Osteoblast (primary cell): Measurements from ENCODE around the gene ERVV-1. TPM values are rescaled to one million over a fixed set of nuclear protein-coding genes. Genes with fewer than 3 reads are reported as not detected.

Experiments
- DNase-seq: peaks from one replicate; pipeline ENCODE4 v3.0.0; 2011; ENCODE audit warnings: low spot score, mixed read lengths; ENCODE audit not compliant: insufficient read length; ENCODE audit errors: missing footprints
- H2AFZ ChIP-seq: 2 replicates; pipeline ENCODE4 v1.6.0; 2011; ENCODE audit warnings: mild to moderate bottlenecking, low read length
- H3K27ac ChIP-seq: 2 replicates; pipeline ENCODE4 v1.5.1; 2011; ENCODE audit warnings: mild to moderate bottlenecking, low read depth, low read length, moderate library complexity
- H3K27me3 ChIP-seq: 2 replicates; pipeline ENCODE4 v1.6.0; 2012; ENCODE audit warnings: mild to moderate bottlenecking, control low read depth, inconsistent platforms, low read length, moderate library complexity; ENCODE audit not compliant: insufficient read depth
- H3K36me3 ChIP-seq: 2 replicates; pipeline ENCODE4 v1.5.1; 2011; ENCODE audit warnings: mild to moderate bottlenecking, low read length, control low read depth, moderate library complexity; ENCODE audit not compliant: insufficient read depth
- H3K4me1 ChIP-seq: 2 replicates; pipeline ENCODE4 v1.5.1; 2011; ENCODE audit warnings: mild to moderate bottlenecking, low read length, control low read depth, moderate library complexity; ENCODE audit not compliant: insufficient read depth
- H3K4me2 ChIP-seq: 2 replicates; pipeline ENCODE4 v1.6.0; 2011; ENCODE audit warnings: mild to moderate bottlenecking, low read length; ENCODE audit not compliant: insufficient read depth
- H3K4me3 ChIP-seq: fragments of 200-600 bp; sonication (generic); 3 replicates; pipeline ENCODE4 v1.5.1; 2012; ENCODE audit warnings: mild to moderate bottlenecking, low read length, inconsistent platforms; ENCODE audit not compliant: insufficient read depth
- H3K79me2 ChIP-seq: 2 replicates; pipeline ENCODE4 v1.6.0; 2012; ENCODE audit warnings: mild to moderate bottlenecking, low read length, control low read depth, inconsistent platforms; ENCODE audit not compliant: insufficient read depth
- H3K9me3 ChIP-seq: 2 replicates; pipeline ENCODE4 v1.5.1; 2011; ENCODE audit warnings: low read depth, low read length, control low read depth
- H4K20me1 ChIP-seq: 2 replicates; pipeline ENCODE4 v1.6.0; 2012; ENCODE audit warnings: mild to moderate bottlenecking, low read length, control low read depth; ENCODE audit not compliant: insufficient read depth
- total RNA-seq: library from RNA; depleted of rRNA; stranded (reverse); fragments of >200 nt; gene quantifications from 2 replicates; pipeline ENCODE4 v1.2.3, GENCODE V29; 2012
- TF ChIP-seq, protein P1 (sequence below): IDR thresholded peaks from 2 replicates; pipeline ENCODE4 v1.5.1; 2011; ENCODE audit warnings: mild to moderate bottlenecking, low read depth, low read length, moderate library complexity; ENCODE audit errors: extremely low read depth

The ERVV-1 gene
- total RNA-seq, 1 donor, result not detected

GRCh38 chr19:53008061-53008778, 5.5 kb upstream of the ERVV-1 start:
- Histone ChIP-seq H3K27me3 (no peaks in the 10 kb centered on the region), H3K9me3 (no peaks in the 10 kb centered on the region), H3K4me2 (no peak overlapping the region), H3K27ac (no peak overlapping the region), H2AFZ (no peak overlapping the region), H4K20me1 (no peaks in the 10 kb centered on the region), H3K79me2 (no peaks in the 10 kb centered on the region), H3K4me1 (no peaks in the 10 kb centered on the region), H3K36me3 (no peaks in the 10 kb centered on the region), H3K4me3 (no peak overlapping the region)
- TF ChIP-seq, protein P1, sequence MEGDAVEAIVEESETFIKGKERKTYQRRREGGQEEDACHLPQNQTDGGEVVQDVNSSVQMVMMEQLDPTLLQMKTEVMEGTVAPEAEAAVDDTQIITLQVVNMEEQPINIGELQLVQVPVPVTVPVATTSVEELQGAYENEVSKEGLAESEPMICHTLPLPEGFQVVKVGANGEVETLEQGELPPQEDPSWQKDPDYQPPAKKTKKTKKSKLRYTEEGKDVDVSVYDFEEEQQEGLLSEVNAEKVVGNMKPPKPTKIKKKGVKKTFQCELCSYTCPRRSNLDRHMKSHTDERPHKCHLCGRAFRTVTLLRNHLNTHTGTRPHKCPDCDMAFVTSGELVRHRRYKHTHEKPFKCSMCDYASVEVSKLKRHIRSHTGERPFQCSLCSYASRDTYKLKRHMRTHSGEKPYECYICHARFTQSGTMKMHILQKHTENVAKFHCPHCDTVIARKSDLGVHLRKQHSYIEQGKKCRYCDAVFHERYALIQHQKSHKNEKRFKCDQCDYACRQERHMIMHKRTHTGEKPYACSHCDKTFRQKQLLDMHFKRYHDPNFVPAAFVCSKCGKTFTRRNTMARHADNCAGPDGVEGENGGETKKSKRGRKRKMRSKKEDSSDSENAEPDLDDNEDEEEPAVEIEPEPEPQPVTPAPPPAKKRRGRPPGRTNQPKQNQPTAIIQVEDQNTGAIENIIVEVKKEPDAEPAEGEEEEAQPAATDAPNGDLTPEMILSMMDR, result no peak
- no peak for DNase-seq

- no peaks in the 10 kb centered on the region for H3K79me2 ChIP-seq
- no peaks in the 10 kb centered on the region for H3K27me3 ChIP-seq
- H3K4me1 ChIP-seq, result no peaks in the 10 kb centered on the region
- no peak overlapping the region for H3K27ac ChIP-seq
- no peak overlapping the region for H2AFZ ChIP-seq
- no peaks in the 10 kb centered on the region for H4K20me1 ChIP-seq
- TF ChIP-seq, protein P1, result no peak
- no peak for DNase-seq
- H3K9me3 ChIP-seq, result no peaks in the 10 kb centered on the region
- no peak overlapping the region for H3K4me3 ChIP-seq
- no peaks in the 10 kb centered on the region for H3K36me3 ChIP-seq
- H3K4me2 ChIP-seq, result no peak overlapping the region
Measured at GRCh38 chr19:53010494-53010893, 3.2 kb upstream of the ERVV-1 start.

GRCh38 chr19:53012006-53012405, 1.7 kb upstream of the ERVV-1 start:
- Histone ChIP-seq H3K27ac (no peak overlapping the region), H2AFZ (no peak overlapping the region), H3K27me3 (no peaks in the 10 kb centered on the region), H3K79me2 (no peaks in the 10 kb centered on the region), H3K4me3 (no peak overlapping the region), H3K36me3 (no peaks in the 10 kb centered on the region), H4K20me1 (no peaks in the 10 kb centered on the region), H3K4me1 (no peaks in the 10 kb centered on the region), H3K4me2 (no peak overlapping the region), H3K9me3 (no peaks in the 10 kb centered on the region)
- TF ChIP-seq, protein P1, result no peak
- no peak for DNase-seq

DNA sequence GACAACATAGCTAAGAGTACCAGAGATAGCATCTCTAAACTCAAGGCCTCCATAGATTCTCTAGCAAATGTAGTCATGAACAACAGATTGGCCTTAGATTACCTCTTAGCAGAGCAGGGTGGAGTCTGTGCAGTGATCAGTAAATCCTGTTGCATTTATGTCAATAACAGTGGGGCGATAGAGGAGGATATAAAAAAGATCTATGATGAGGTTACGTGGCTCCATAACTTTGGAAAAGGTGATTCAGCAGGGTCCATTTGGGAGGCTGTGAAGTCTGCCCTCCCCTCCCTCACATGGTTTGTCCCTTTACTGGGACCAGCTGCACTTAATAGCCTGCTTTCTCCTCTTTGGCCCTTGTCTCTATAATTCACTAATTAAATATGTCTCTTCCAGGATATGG, 1.4 kb downstream of the ERVV-1 start:
- Histone ChIP-seq H3K4me3 (no peak overlapping the region), H3K27ac (no peak overlapping the region), H3K4me2 (no peak overlapping the region), H3K79me2 (no peaks in the 10 kb centered on the region), H3K9me3 (no peaks in the 10 kb centered on the region), H3K4me1 (no peaks in the 10 kb centered on the region), H3K36me3 (no peaks in the 10 kb centered on the region), H2AFZ (no peak overlapping the region), H3K27me3 (no peaks in the 10 kb centered on the region), H4K20me1 (peaks cover 5% of the 10 kb centered on the region)
- TF ChIP-seq, protein P1, result no peak
- no peak for DNase-seq
